H9 (cell line): ENCODE measurements around the gene IL17RA. TPM values are rescaled to one million over a fixed set of nuclear protein-coding genes. Genes with fewer than 3 reads are reported as not detected.

Experiments
- DNase-seq: peaks from one replicate; pipeline ENCODE4 v3.0.0-alpha.2; 2017
- H2AFZ ChIP-seq: one replicate; pipeline ENCODE4 v1.6.1; 2013; ENCODE audit warnings: mild to moderate bottlenecking, low read length, control low read depth, moderate library complexity
- H2AK5ac ChIP-seq: 2 replicates; pipeline ENCODE4 v1.6.1; 2013; ENCODE audit warnings: low read length, control low read depth, mixed read lengths; ENCODE audit not compliant: insufficient read length
- H2BK120ac ChIP-seq: one replicate; pipeline ENCODE4 v1.6.1; 2013; ENCODE audit warnings: low read depth, mild to moderate bottlenecking, low read length, control low read depth, inconsistent platforms; ENCODE audit not compliant: poor library complexity, severe bottlenecking
- H2BK12ac ChIP-seq: 2 replicates; pipeline ENCODE4 v1.6.1; 2013; ENCODE audit warnings: low read length, control low read depth, mixed read lengths, low read depth; ENCODE audit not compliant: insufficient read length
- H2BK15ac ChIP-seq: 2 replicates; pipeline ENCODE4 v1.6.1; 2013; ENCODE audit warnings: low read depth, low read length, control low read depth
- H2BK20ac ChIP-seq: one replicate; pipeline ENCODE4 v1.6.1; 2013; ENCODE audit warnings: low read depth, mild to moderate bottlenecking, low read length, control low read depth, inconsistent platforms; ENCODE audit not compliant: poor library complexity, severe bottlenecking
- H2BK5ac ChIP-seq: 2 replicates; pipeline ENCODE4 v1.6.1; 2013; ENCODE audit warnings: low read length, control low read depth, mixed read lengths; ENCODE audit not compliant: insufficient read length
- H3K14ac ChIP-seq: 2 replicates; pipeline ENCODE4 v1.6.1; 2013; ENCODE audit warnings: low read length, control low read depth; ENCODE audit not compliant: insufficient read depth
- H3K18ac ChIP-seq: 2 replicates; pipeline ENCODE4 v1.6.1; 2013; ENCODE audit warnings: low read depth, mild to moderate bottlenecking, mixed read lengths, low read length, control low read depth; ENCODE audit not compliant: insufficient read length
- H3K23ac ChIP-seq: 2 replicates; pipeline ENCODE4 v1.6.1; 2013; ENCODE audit warnings: low read length, control low read depth, mixed read lengths, low read depth; ENCODE audit not compliant: insufficient read length
- H3K23me2 ChIP-seq: 2 replicates; pipeline ENCODE4 v1.6.1; 2013; ENCODE audit warnings: low read depth, mild to moderate bottlenecking, mixed read lengths, low read length, control low read depth; ENCODE audit not compliant: insufficient read length, poor library complexity, severe bottlenecking
- H3K27ac ChIP-seq: 2 replicates; pipeline ENCODE4 v1.5.1; 2013; ENCODE audit warnings: low read length, control low read depth, mixed read lengths, low read depth; ENCODE audit not compliant: insufficient read length
- H3K27me3 ChIP-seq: 2 replicates; pipeline ENCODE4 v1.6.1; 2013; ENCODE audit warnings: low read length, control low read depth, inconsistent platforms; ENCODE audit not compliant: insufficient read depth
- H3K4ac ChIP-seq: 2 replicates; pipeline ENCODE4 v1.6.1; 2013; ENCODE audit warnings: low read depth, mild to moderate bottlenecking, control low read depth, inconsistent platforms, low read length, moderate library complexity
- H3K4me1 ChIP-seq: 2 replicates; pipeline ENCODE4 v1.6.1; 2013; ENCODE audit warnings: low read length, control low read depth, inconsistent platforms; ENCODE audit not compliant: insufficient read depth
- H3K4me2 ChIP-seq: 2 replicates; pipeline ENCODE4 v1.6.1; 2013; ENCODE audit warnings: low read length, control low read depth, mixed read lengths; ENCODE audit not compliant: insufficient read length, insufficient read depth
- H3K56ac ChIP-seq: 2 replicates; pipeline ENCODE4 v1.6.1; 2013; ENCODE audit warnings: low read depth, mild to moderate bottlenecking, mixed read lengths, low read length, control low read depth; ENCODE audit not compliant: insufficient read length
- H3K79me1 ChIP-seq: 2 replicates; pipeline ENCODE4 v1.6.1; 2013; ENCODE audit warnings: low read depth, mild to moderate bottlenecking, moderate library complexity, low read length, control low read depth, inconsistent platforms; ENCODE audit not compliant: insufficient read depth, poor library complexity, severe bottlenecking
- H3K79me2 ChIP-seq: 2 replicates; pipeline ENCODE4 v1.6.1; 2013; ENCODE audit warnings: low read length, control low read depth, inconsistent platforms; ENCODE audit not compliant: insufficient read depth
- H3K9ac ChIP-seq: 2 replicates; pipeline ENCODE4 v1.6.1; 2013; ENCODE audit warnings: low read length, control low read depth, mixed read lengths; ENCODE audit not compliant: insufficient read length; ENCODE audit errors: extremely low read depth
- H3K9me3 ChIP-seq: one replicate; pipeline ENCODE4 v1.6.1; 2013; ENCODE audit warnings: low read depth, low read length, inconsistent platforms; ENCODE audit not compliant: control insufficient read depth
- H3T11ph ChIP-seq: one replicate; pipeline ENCODE4 v1.6.1; 2013; ENCODE audit warnings: mild to moderate bottlenecking, low read length, control low read depth, inconsistent platforms
- H4K20me1 ChIP-seq: one replicate; pipeline ENCODE4 v1.6.1; 2013; ENCODE audit not compliant: control insufficient read depth, insufficient read length, insufficient read depth
- H4K5ac ChIP-seq: 2 replicates; pipeline ENCODE4 v1.6.1; 2013; ENCODE audit warnings: low read depth, mild to moderate bottlenecking, mixed read lengths, low read length, control low read depth; ENCODE audit not compliant: insufficient read length
- H4K8ac ChIP-seq: replicated peaks from 2 replicates; pipeline ENCODE4 v1.6.1; 2013; ENCODE audit warnings: low read length, control low read depth, mixed read lengths, low read depth; ENCODE audit not compliant: insufficient read length
- H4K91ac ChIP-seq: 2 replicates; pipeline ENCODE4 v1.6.1; 2013; ENCODE audit warnings: low read depth, mild to moderate bottlenecking, moderate library complexity, mixed read lengths, low read length, control low read depth; ENCODE audit not compliant: insufficient read length
- H3K27ac Mint-ChIP-seq, 3 experiments: 2 replicates in 2 of 3; 3 replicates in 1 of 3; pipeline ENCODE4 v1.8.0; 2020 to 2021; ENCODE audit warnings: mixed read lengths in 3 of 3, mild to moderate bottlenecking in 1 of 3, moderate library complexity in 1 of 3
- H3K27me3 Mint-ChIP-seq: 2 replicates; pipeline ENCODE4 v1.8.0; 2021; ENCODE audit warnings: low read depth, mild to moderate bottlenecking, moderate library complexity, mixed read lengths
- H3K36me3 Mint-ChIP-seq, 3 experiments: 2 replicates in 2 of 3; 3 replicates in 1 of 3; pipeline ENCODE4 v1.8.0; 2020 to 2021; ENCODE audit warnings: low read depth in 3 of 3, mixed read lengths in 3 of 3; ENCODE audit not compliant: insufficient read depth in 1 of 3
- H3K4me1 Mint-ChIP-seq, 2 experiments: 2 replicates each; pipeline ENCODE4 v1.8.0; 2020; ENCODE audit warnings: mixed read lengths in 2 of 2
- H3K4me3 Mint-ChIP-seq, 2 experiments: 2 replicates in 1 of 2; 3 replicates in 1 of 2; pipeline ENCODE4 v1.8.0; 2020 to 2021; ENCODE audit warnings: mild to moderate bottlenecking in 2 of 2, mixed read lengths in 2 of 2, moderate library complexity in 1 of 2
- H3K9me3 Mint-ChIP-seq, 2 experiments: 2 replicates in 1 of 2; 3 replicates in 1 of 2; pipeline ENCODE4 v1.8.0; 2020; ENCODE audit warnings: mild to moderate bottlenecking in 2 of 2, mixed read lengths in 2 of 2, moderate library complexity in 1 of 2
- CTCF ChIP-seq: fragments of 200-600 bp; sonication (generic); conservative IDR thresholded peaks from 3 replicates; pipeline ENCODE4 v1.8.0; 2021; ENCODE audit warnings: antibody characterized with exemption, mild to moderate bottlenecking
- WGBS: extraction: QIAGEN DNeasy Blood & Tissue Kit; methylation state at CpG from one replicate; pipeline ENCODE4 v1.1.7; 2013; ENCODE audit warnings: missing lambda C conversion rate, low lambda C conversion rate, mixed read lengths; ENCODE audit not compliant: insufficient read length; ENCODE audit errors: extremely low coverage; 5-methylcytosine and 5-hydroxymethylcytosine counted together
- total RNA-seq: library from RNA; stranded (reverse); gene quantifications from 2 replicates; pipeline ENCODE4 v1.2.1, GENCODE V29; 2021

The IL17RA gene
- total RNA-seq, 1 experiment from 2014 or later = 12.4 TPM

DNA sequence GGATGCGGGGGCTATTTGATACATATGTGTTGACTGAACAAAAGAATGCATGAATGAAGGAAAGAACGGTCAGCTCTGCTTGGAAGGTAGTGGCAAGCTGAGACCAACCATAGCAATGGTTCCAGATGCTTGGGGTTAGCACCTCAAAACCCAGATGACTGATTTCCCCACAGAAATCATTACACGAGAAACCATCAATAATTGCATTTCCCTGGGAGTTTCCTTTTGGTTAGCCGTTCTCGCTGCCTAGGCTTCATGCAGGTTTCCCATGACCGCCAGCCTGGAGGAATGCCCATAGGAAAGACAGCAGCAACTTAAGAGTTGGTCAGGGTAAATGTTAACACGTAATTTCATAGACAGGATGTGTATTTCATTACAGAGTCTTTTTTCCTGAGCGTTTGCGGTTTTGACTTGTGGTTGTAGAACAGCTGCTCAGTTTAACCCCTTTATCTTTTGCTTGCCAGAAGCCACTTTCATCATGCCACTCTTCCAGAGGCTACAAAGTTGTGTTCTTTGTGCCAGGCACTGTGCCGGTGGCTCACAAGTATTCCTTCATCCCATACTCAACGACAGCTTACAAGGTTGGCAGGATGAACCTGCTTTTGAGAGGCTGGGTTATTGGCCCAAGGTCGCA lies 2.8 kb downstream of the IL17RA start:
- no peaks in the 10 kb centered on the region for H3K9me3 ChIP-seq
- no peak overlapping the region for H2AFZ ChIP-seq
- Mint-ChIP-seq H3K4me3 (no peak overlapping the region), H3K36me3 (no peaks in the 10 kb centered on the region; a peak in 2 of 7 replicates), H3K9me3 (no peaks in the 10 kb centered on the region; a peak in 1 of 5 replicates), H3K27me3 (peaks cover 38% of the 10 kb centered on the region), H3K27ac (no peak overlapping the region), H3K4me1 (peaks cover 39 to 44% of the 10 kb centered on the region in 2 experiments)
- no peak overlapping the region for H2BK20ac ChIP-seq
- no peak overlapping the region for H3K14ac ChIP-seq
- H2BK5ac ChIP-seq = no peak overlapping the region
- H2BK12ac ChIP-seq = no peak overlapping the region
- H3K27me3 ChIP-seq = peaks cover 3% of the 10 kb centered on the region; the same call in 1 of the 2 replicates
- no peak overlapping the region for H2BK15ac ChIP-seq
- no peak overlapping the region for H4K8ac ChIP-seq
- H3K4me1 ChIP-seq = no peaks in the 10 kb centered on the region; the same call in 1 of the 2 replicates
- H3T11ph ChIP-seq = no peak overlapping the region
- H3K9ac ChIP-seq = no peak overlapping the region
- no peaks in the 10 kb centered on the region for H4K20me1 ChIP-seq
- no peak overlapping the region for H4K91ac ChIP-seq
- H2AK5ac ChIP-seq = no peak overlapping the region
- no peak overlapping the region for H3K27ac ChIP-seq
- H2BK120ac ChIP-seq = no peak overlapping the region
- peaks cover 5% of the 10 kb centered on the region for H3K79me1 ChIP-seq
- no CpG with 5 or more reads among the region's 12 CpGs for WGBS
- H3K56ac ChIP-seq = no peak overlapping the region
- no peaks in the 10 kb centered on the region for H3K79me2 ChIP-seq
- H3K18ac ChIP-seq = no peak overlapping the region
- no peak for TF ChIP-seq CTCF
- H3K23ac ChIP-seq = no peak overlapping the region
- DNase-seq = no peak
- no peak overlapping the region for H4K5ac ChIP-seq
- no peak overlapping the region for H3K4ac ChIP-seq
- H3K4me2 ChIP-seq = no peak overlapping the region
- peaks cover 9% of the 10 kb centered on the region for H3K23me2 ChIP-seq
